ENCODE measurements around the gene IGF2BP1.
"Not testable (repeated sequence)": the region's sequence is repeated elsewhere in the genome, so short reads cannot be mapped to it uniquely, and the experiment has no call there.

The IGF2BP1 gene

GRCh38 chr17:48996722-48997102, 473 bp upstream of the IGF2BP1 start:
- DNase-seq = no peak

- DNase-seq = no peak
These were observed 822 bp downstream of the IGF2BP1 start for GRCh38 chr17:48997827-48998586.

DNA sequence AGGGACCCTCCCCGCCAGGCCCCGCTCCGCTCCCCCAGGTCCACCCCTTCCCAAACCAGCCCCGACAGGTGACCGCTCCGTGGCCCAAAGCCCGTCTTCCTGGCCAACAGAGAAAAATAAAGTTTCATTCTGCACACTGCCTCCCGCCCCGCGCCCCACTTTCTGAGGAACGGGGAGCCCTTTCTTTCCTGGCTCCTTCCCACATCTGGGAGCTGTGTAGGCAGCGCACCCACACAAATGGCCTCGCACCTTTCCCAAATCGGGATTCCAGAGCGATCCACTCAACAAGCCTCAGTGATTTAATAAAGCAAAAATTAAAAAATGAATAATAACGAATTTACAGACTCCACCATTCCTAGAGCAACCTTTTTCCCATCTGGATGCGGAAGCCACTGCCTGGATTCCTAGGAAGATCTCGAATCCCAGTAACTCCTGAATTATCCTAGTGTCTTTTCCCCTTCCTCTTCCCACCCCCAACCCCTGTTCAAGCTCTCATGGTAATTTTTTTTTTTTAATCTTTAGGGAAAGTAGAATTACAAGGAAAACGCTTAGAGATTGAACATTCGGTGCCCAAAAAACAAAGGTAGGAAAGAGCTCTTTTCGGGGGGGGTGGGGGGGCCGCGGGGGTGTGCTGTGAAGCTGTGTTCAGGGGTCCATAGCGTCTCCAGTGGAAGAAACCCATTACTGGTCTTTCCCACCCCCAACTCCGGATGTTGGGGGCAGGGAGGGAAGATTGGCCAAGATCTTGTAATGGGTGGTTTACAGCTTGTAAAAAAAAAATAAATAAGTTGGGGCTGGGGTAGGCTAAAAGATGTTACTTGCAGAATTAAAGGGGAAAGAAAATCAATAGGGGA, 1.6 kb downstream of the IGF2BP1 start:
- no peak for DNase-seq

DNA sequence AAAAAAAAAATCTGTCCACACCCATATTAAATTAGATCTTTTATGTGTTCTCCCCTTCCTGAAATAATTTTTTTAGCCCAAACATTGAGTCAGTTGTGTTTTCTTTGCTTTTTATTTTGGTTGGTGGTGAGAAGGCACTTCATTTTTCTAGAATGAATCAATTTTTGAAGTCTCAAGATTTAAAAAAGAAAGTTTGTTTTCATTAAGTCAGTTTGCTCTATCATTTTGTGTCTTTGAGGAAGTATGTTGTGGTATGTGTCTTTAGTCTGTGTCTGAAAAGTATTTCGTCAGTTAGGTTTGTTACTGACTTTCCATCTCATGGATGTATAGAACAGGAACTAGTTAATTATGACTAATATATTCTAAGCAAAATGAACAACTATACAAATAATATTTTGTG, 3.8 kb downstream of the IGF2BP1 start:
- DNase-seq = no peak

GRCh38 chr17:49001671-49002070, 4.5 kb downstream of the IGF2BP1 start:
- no peak for DNase-seq

DNA sequence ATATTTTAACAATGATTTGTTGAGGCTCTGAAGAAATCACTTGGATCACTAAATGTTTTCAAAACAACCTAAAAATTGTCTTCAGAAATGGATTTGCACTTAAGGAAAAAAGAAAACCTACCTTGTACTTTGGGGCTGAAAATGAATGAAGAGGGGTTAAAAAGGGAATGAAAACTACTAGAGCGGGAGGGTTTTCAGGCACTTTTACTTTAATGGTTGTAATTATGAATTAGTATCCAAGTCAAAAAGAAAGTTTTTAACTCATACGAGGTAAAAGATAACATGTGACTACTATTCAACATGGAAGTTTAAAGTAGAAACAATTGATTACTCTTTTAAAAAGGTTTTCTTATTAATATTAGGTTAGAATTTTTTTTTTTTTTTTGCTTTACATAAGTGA, 5.1 kb downstream of the IGF2BP1 start:
- no peak for DNase-seq

DNA sequence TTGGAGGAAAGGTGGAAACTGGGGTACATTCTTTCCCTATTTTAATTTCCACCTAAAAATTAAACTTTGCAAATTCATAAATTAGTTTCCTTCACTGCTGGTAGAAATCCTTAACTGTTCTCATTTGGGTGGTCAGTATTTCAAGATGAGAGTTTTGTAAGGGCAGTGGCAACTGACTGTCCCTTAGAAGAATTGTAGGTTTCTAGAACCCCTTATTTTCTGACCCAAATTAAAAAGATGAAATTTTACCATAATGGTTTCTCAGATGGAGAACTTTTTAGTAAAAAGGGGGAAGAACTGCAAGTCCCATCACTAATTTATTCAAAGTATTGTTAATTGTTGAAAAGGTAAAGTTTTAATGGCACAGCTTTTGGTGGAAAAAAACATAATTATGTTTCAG, 5.6 kb downstream of the IGF2BP1 start:
- DNase-seq = no peak

DNA sequence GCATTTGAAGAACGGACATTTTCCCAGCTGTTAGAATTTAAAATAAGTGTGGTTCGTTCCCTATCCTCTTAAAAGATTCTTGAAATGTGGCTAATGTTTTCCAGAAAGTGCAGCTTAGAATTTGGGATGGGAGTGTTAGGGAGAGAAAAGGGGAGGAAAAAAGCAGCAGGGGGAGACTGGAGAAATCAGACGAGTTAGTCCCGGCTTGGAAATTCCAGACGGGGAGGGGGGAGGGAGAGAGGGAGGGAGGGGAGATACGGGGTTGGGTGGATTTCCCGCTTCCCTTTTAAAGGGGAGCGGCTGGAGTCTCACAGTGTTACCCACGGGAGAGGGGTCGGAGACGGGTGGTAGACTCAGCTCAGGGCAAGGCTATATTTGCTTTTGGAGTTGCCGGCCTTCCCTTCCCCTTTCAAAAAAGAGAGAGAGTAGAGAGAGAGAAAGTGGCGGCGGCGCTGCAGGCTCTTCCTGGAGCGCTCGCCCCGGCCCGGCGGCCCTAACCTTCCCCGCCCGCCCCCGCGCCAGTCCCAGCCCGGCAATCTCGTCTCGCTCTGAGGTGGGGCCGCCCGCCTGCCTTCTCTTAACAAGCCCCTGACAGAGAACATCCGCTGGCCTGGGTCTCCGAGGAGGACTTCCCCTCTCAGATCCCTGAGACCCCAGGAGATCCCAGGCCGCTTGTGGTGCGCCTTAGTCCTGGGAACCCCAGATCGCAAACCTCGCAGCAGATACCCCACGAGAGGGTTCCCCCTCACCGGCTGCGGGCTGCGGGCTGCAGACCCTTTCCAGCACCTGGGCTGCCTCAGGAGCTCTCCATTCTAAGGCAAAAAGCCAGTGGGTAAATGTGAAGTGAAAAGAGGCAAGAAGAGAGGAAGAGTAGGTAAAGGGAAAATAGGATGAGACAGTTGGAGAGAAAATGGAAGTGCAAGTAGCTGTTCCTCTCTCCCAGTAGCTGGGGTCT, 6.6 kb downstream of the IGF2BP1 start:
- DNase-seq = no peak

DNA sequence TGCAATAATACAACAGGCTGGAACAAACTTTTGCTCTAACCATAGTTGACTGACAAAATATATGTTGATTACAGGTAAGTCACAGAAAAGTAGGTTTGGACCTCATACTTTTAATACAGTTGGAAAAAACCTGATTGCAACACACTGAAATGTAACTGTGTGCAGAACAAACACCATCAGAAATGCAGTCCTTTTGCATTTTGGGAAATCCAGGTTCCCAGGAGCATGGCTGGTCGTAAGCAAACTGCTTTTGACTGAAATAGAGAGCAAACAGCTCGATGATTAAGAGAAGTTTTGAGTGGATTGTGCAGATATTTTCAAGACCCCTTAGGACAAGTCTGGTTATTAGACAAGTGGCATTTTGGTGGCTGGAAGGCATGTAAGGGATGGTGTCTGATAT, 8.0 kb downstream of the IGF2BP1 start:
- DNase-seq = no peak

GRCh38 chr17:49008908-49009307, 11.7 kb downstream of the IGF2BP1 start:
- not testable (repeated sequence) for DNase-seq

GRCh38 chr17:49012769-49013255, 15.6 kb downstream of the IGF2BP1 start:
- DNase-seq = no peak

- no peak for DNase-seq
These were observed 16.4 kb downstream of the IGF2BP1 start for GRCh38 chr17:49013311-49014213.

- no peak for DNase-seq
These were observed 18.2 kb downstream of the IGF2BP1 start for GRCh38 chr17:49015179-49015923.

DNA sequence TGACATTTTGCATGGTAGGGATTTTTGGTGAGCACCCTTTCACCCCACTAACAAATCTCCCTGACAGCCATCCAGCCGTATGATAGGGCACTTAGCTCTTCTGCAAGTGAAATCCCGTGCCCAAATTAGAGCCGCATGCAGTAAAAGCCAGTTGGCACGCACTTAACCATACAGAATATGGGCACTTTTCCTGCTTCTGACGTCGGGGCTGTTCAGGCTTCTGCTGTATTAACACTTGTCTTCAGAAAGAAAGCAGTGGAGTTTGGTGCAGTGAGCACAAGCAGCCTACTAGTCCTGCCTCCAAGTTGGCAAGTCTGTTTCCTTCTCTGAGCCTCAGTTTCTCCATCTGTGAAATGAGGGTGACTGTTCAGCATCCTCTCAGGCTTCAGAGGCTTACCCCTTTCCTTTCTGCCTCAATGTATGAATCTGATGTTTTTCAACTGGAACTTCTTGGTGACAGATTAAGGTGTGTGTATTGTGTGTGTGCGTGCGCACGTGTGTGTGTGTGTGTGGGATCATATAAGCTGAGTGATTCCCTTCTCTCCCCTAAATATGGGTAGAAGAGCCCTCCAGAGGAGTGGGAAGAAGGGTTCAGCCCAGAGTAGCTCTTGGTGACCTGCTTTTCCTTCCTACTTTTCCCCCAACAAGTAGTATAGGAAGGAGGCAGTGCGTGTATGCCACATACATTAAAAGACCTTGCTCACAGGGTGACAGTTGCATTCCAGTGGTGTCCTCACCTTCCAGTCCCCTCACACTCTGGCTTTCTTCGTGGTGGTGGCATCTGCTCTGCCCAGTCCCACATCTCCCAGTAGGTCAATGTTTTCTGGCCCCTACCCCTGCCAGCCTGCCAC, 19.0 kb downstream of the IGF2BP1 start:
- DNase-seq = no peak

GRCh38 chr17:49016775-49017463, 19.7 kb downstream of the IGF2BP1 start:
- no peak for DNase-seq

- DNase-seq = no peak
These were observed 21.0 kb downstream of the IGF2BP1 start for GRCh38 chr17:49018116-49018612.

- no peak for DNase-seq
These were observed 21.6 kb downstream of the IGF2BP1 start for GRCh38 chr17:49018748-49019147.

DNA sequence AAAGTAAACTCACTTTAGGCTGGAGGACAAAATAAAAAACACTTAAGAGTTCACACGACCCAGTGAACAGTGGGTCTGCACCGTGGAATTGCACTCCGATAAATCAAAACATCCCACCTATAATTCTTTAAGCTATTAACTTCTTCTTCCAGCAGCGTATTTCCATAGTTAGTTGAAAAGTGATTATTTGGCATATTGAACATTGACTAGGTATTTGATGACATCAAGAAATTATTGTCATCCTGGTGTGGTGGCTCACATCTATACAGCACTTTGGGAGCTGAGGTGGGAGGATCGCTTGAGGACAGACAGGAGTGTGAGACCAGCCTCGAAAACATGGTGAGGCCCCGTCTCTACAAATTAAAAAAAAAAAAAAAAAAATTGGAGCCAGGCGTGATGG, 23.4 kb downstream of the IGF2BP1 start:
- no peak for DNase-seq

- no peak for DNase-seq
These were observed 24.0 kb downstream of the IGF2BP1 start for GRCh38 chr17:49021095-49021767.

All from cortex of kidney (tissue), 1 donor.